Measurements from ENCODE around the gene GLB1L3.

GLB1L3 gene

DNA sequence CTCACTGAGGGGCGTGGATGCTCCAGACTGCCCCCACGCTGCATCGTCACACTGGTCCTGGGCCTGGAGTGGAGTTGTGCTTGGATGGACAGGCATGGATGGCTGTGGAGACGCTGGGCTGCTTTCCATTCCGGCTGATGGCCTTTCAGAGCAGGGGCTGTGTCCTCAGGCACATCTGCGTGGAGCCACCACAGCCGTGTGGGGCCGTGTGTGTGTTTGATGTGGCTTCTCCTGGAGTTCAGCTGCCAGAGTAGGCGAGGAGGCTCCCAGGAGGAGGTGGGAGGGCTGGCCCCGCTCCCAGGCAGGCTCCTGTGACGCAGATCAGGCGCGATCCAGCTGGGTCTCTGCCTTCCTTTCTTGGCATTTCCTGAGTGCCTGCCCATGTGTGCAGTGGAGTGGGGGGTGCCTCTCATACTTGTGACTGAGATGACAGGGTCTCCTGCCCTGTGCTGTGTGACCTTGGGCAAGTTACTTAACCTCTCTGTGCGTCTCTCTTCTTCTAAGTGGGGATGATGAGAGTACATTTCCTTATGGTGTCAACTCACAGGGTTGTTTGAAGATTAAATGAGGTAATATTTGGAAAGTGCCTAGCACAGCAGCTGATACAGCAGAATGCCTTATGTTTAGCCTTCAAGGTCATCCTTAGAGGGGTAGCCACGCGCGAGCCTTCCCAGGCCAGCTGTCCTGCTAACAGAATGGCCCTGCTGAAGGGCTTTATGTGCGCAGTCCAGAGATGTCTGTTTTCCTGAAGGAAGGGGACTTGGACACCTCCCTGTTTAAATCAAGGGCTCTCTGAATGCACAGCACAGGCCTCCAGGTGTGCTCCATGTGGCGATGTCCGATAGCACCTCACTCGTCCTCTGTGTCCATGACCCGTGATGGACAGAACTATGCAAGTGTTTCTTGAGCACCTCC, 89.1 kb downstream of the GLB1L3 start:
- no peak for DNase-seq

DNA sequence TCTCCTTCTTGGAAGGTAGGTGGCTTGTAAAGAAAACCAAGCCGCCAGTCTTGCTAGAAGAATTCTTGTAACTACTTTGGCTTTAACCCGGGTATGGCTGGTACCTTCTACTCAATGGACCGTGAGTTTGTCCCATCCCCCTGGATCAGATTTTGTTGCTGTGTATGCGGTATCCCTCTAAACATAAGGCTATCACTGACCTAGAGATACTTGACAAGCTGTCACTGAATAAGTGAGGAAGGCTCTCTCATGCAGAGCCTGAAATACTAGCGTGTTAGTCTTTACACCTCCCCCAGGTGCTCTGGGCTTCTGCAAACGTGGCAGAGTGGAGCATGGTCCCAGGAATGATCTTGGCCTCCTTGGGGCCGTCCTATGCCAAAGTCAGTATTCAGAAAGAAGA, 90.1 kb downstream of the GLB1L3 start:
- no peak for DNase-seq

DNA sequence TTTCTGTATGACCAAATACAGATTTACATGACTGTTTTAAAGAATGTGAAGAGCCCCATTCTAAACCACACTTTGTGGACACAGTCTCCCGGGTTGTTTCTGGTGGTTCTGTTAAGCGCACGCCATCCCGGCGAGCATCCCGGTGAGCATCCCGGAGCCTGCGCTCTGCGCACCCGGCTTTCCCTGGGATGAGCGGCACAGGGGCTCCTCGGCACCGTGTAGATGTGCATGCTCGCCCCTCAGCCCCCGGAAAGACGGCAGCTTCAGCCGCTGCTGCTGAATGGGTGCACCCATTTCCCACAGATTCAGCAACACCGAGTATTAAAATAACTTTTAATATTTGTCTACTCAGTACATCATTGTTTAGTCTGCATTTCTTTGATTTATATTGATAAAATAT, 91.6 kb downstream of the GLB1L3 start:
- DNase-seq: no peak
